ENCODE data around the gene MIER3. TPM values are rescaled to one million over a fixed set of nuclear protein-coding genes. Genes with fewer than 3 reads are reported as not detected.

The MIER3 gene
- total RNA-seq, 6 experiments from 2014 or later: 7.3 to 14.7 (median 11.2) TPM

DNA sequence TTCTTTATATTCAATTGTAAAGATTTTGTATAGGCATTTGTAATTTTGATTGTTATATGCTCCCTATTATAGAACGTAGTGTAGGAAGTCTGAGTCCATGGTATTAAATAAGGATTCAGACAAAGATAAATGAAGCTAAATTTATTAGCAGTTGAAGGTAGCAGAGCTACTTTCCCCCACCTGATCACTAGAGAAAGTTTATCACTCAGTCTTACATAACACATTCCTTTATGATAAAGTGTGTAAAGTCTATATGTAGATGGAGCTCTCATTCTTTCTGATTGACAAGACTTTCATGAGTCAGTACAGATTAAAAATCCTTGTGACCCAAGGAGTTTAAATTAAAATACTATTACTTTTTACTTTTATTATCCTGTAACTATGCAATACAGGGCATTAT lies 2.3 kb upstream of the MIER3 start:
- TF ChIP-seq POLR2A (IDR thresholded peaks at IDR 0.05): no peak
- no peak for TF ChIP-seq CTCF (IDR thresholded peaks at IDR 0.05)
- no peak for ATAC-seq
- DNase-seq: no peak
- H3K27me3 ChIP-seq: no peaks in the 10 kb centered on the region
- peaks cover 0 to 6% (median 2%) of the 10 kb centered on the region in 4 donors for H3K4me1 ChIP-seq
- H3K27ac ChIP-seq: no peak overlapping the region
- no peaks in the 10 kb centered on the region for H3K9me3 ChIP-seq
- no peak overlapping the region for H3K4me3 ChIP-seq
- intact Hi-C loops (cut with DNase I): loop anchor here in 1 of 2 donors (10.0 kb wide), 1 partner anchor 49 kb away; the partner anchor contains the start of gene SETD9
- no peaks in the 10 kb centered on the region for H3K36me3 ChIP-seq
- WGBS (ENCODE audit: insufficient coverage, low coverage, low lambda C conversion rate, missing lambda C conversion rate): 85% methylated on average over 1 of the region's 1 CpG

DNA sequence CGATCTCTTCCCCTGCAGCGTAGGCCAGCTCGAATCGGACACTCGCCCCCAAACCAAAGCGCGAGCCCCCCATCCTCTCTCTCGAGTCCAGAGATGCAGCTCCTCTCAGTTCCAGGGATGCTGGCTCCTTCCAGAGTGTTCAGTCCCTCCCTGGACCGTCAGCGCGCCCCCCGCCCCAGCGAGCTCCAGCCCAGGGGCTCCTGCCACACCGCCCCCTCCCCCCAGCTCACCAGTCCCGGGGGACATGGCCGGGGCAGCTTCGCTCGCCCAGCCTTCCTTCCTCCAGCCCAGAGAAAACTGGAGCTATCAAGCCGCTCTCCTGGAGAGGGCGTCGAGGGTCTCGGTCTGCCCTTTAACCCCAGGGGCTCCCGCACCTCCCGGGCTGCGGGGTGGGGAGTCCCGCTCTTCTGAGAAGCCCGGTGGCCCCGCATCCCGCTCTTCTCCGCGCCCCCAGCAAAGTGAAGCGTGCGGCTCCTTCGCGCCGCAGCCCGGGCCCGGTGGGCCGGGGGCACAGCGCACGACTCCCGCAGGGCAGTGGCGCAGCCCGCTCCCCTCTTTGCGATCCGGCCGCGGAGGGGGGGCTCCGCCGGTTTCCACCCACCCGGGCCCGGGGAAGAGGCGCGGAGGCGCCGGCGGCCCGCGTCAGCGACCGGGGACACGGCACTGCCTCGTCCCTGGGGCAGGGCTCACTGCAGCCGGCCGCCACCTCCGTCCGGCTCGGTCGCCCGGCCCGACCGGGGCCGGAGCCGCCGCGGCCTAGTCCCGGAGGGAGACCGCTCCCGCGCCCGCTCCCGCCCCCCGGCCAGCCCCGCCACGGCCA lies 587 bp downstream of the MIER3 start:
- peaks cover 0 to 5% (median 0%) of the 10 kb centered on the region in 4 donors for H3K36me3 ChIP-seq
- peaks cover 0 to 6% (median 2%) of the 10 kb centered on the region in 4 donors for H3K4me1 ChIP-seq
- TF ChIP-seq POLR2A (IDR thresholded peaks at IDR 0.05) (no peak), CTCF (IDR thresholded peaks at IDR 0.05) (no peak)
- ATAC-seq: peak; percentile 41 to 71 (median 54)
- H3K27me3 ChIP-seq: no peaks in the 10 kb centered on the region
- no peaks in the 10 kb centered on the region for H3K9me3 ChIP-seq
- WGBS (ENCODE audit: insufficient coverage, low coverage, low lambda C conversion rate, missing lambda C conversion rate): 0% methylated on average over 3 of the region's 85 CpGs
- intact Hi-C loops (cut with DNase I): loop anchor here in 1 of 2 donors (10.0 kb wide), 1 partner anchor 47 kb away; the partner anchor contains the start of gene SETD9
- H3K27ac ChIP-seq: peak overlapping the region; percentile 32 to 77 (median 66)
- peak; percentile 40 to 58 (median 51) for DNase-seq
- peak overlapping the region; percentile 70 to 79 (median 74) for H3K4me3 ChIP-seq

- intact Hi-C loops (cut with DNase I): loop anchor here in 1 of 2 donors (10.0 kb wide), 1 partner anchor 46 kb away; the partner anchor contains the start of gene SETD9
- no peak for TF ChIP-seq CTCF (IDR thresholded peaks at IDR 0.05)
- no peak for TF ChIP-seq POLR2A (IDR thresholded peaks at IDR 0.05)
- WGBS (ENCODE audit: insufficient coverage, low coverage, low lambda C conversion rate, missing lambda C conversion rate): 0% methylated on average over 15 of the region's 33 CpGs
- peaks cover 0 to 6% (median 2%) of the 10 kb centered on the region in 4 donors for H3K4me1 ChIP-seq
- peak; percentile 75 to 80 (median 76) for ATAC-seq
- peak overlapping the region in 2 of 3 donors; percentile 66 to 77 for H3K27ac ChIP-seq
- peak; percentile 64 to 73 (median 65) for DNase-seq
- peak overlapping the region; percentile 70 to 79 (median 74) for H3K4me3 ChIP-seq
- no peaks in the 10 kb centered on the region for H3K27me3 ChIP-seq
- H3K36me3 ChIP-seq: peaks cover 0 to 10% (median 0%) of the 10 kb centered on the region in 4 donors
- H3K9me3 ChIP-seq: no peaks in the 10 kb centered on the region
Observed at GRCh38 chr5:56950626-56951125, 1.2 kb downstream of the MIER3 start.

DNA sequence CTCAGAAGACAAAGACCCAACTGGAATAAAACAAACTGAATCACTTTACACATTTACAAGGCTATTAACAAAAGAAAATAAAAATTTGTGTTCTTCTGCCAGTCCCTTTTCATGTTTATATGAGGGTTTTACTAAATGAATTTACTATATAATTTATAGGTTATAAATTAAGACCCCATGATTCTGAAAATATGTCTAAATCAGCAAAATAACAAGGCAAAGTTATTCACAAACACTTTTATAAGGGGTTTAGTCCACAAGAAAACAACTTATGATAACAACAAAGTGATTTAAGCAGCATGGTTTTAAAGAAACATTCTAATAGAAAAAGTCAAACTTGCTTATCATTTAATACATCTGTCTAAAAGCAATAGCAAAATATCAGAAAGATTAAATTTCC lies 4.9 kb downstream of the MIER3 start:
- Histone ChIP-seq H3K27ac (no peak overlapping the region), H3K9me3 (no peaks in the 10 kb centered on the region), H3K27me3 (no peaks in the 10 kb centered on the region), H3K4me3 (no peak overlapping the region), H3K4me1 (peaks cover 0 to 6% (median 2%) of the 10 kb centered on the region in 4 donors), H3K36me3 (peaks cover 0 to 34% (median 4%) of the 10 kb centered on the region in 4 donors)
- DNase-seq (no peak), ATAC-seq (no peak)
- no peak for TF ChIP-seq POLR2A (IDR thresholded peaks at IDR 0.05)
- TF ChIP-seq CTCF (IDR thresholded peaks at IDR 0.05): no peak
- intact Hi-C loops (cut with DNase I): no loop called here
